ENCODE data around the gene RASGEF1C. TPM values are rescaled to one million over a fixed set of nuclear protein-coding genes. Genes with fewer than 3 reads are reported as not detected.
A peak's percentile ranks its signal among the peaks of the same experiment; 100 is the strongest.
"Not testable (repeated sequence)": the region's sequence is repeated elsewhere in the genome, so short reads cannot be mapped to it uniquely, and the experiment has no call there.

Gene RASGEF1C
- total RNA-seq, 1 experiment from 2014 or later = not detected

- no peaks in the 10 kb centered on the region for H3K36me3 ChIP-seq
- peaks cover 10% of the 10 kb centered on the region for H3K4me1 ChIP-seq (replicated peaks)
- H3K9me3 ChIP-seq (replicated peaks) = no peaks in the 10 kb centered on the region; the same call in 1 of the 2 replicates
- no peak overlapping the region for H3K27ac ChIP-seq
- no peak for DNase-seq (ENCODE audit: low read depth in 1 of 2, low spot score in 2 of 2)
- H3K4me3 ChIP-seq = no peak overlapping the region
- H3K27me3 ChIP-seq (replicated peaks) = peaks cover 62% of the 10 kb centered on the region
Observed at GRCh38 chr5:180128671-180129261, 80.2 kb downstream of the RASGEF1C start.

GRCh38 chr5:180127682-180128670, 81.0 kb downstream of the RASGEF1C start:
- Histone ChIP-seq H3K27me3 (replicated peaks) (peaks cover 57% of the 10 kb centered on the region), H3K9me3 (replicated peaks) (no peaks in the 10 kb centered on the region; the same call in 1 of the 2 replicates), H3K4me1 (replicated peaks) (peaks cover 10% of the 10 kb centered on the region), H3K36me3 (no peaks in the 10 kb centered on the region), H3K27ac (no peak overlapping the region), H3K4me3 (no peak overlapping the region)
- peak in 1 of 2 experiments; percentile 45 for DNase-seq (ENCODE audit: low read depth in 1 of 2, low spot score in 2 of 2)

- Histone ChIP-seq H3K4me1 (replicated peaks) (peaks cover 10% of the 10 kb centered on the region), H3K4me3 (no peak overlapping the region)
- DNase-seq (ENCODE audit: low read depth in 1 of 2, low spot score in 2 of 2) = peak; percentile 28 to 36
Observed at GRCh38 chr5:180126716-180127681, 82.0 kb downstream of the RASGEF1C start.

GRCh38 chr5:180126156-180126555, 82.9 kb downstream of the RASGEF1C start:
- H3K9me3 ChIP-seq (replicated peaks); H3K36me3 ChIP-seq; H3K27ac ChIP-seq; H3K4me3 ChIP-seq; DNase-seq (ENCODE audit: low read depth in 1 of 2, low spot score in 2 of 2): not testable (repeated sequence)
- Histone ChIP-seq H3K27me3 (replicated peaks) (peaks cover 47% of the 10 kb centered on the region), H3K4me1 (replicated peaks) (peaks cover 10% of the 10 kb centered on the region)

More at GRCh38 chr5:180126716-180127681, 82.0 kb downstream of the RASGEF1C start:
- no peaks in the 10 kb centered on the region for H3K36me3 ChIP-seq
- H3K27ac ChIP-seq = no peak overlapping the region
- H3K9me3 ChIP-seq (replicated peaks) = no peaks in the 10 kb centered on the region; the same call in none of the 2 replicates
- peaks cover 52% of the 10 kb centered on the region for H3K27me3 ChIP-seq (replicated peaks)

DNA sequence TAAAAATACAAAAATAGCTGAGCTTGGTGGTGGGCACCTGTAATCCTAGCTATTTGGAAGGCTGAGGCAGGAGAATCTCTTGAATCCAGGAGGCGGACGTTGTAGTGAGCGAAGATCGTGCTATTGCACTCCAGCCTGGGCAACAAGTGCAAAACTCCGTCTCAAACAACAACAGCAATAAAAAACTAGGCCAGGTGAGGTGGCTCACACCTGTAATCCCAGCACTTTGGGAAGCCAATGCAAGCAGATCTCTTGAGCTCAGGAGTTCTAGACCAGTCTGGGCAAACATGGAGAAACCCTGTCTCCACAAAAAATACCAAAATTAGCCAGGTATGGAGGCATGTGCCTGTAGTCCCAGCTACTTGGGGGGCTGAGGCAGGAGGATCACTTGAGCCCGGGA, 84.3 kb downstream of the RASGEF1C start:
- not testable (repeated sequence) for H3K9me3 ChIP-seq (replicated peaks); H3K4me3 ChIP-seq; H3K36me3 ChIP-seq; H3K27ac ChIP-seq
- peak in 1 of 2 experiments; percentile 28 for DNase-seq (ENCODE audit: low read depth in 1 of 2, low spot score in 2 of 2)
- H3K4me1 ChIP-seq (replicated peaks) = peaks cover 10% of the 10 kb centered on the region
- H3K27me3 ChIP-seq (replicated peaks) = peaks cover 33% of the 10 kb centered on the region

DNA sequence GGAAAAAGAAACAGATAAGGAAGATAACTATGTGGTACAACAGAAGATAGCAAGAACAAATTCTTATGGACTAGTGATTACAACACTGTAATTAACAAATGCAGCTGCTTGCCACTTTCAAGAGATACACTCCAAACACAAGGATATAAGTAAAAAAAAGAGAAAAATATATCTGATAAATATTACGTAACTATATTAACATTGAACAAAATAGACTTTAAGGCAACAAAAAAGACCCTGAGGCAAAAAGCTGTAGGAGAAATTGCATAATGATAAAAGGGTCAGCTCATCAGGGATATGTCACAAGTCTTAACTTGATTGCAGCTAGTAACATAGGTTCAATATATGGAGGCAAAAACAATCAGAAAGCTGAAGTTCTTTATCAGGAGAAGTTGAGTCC, 86.1 kb downstream of the RASGEF1C start:
- H3K36me3 ChIP-seq = no peaks in the 10 kb centered on the region
- no peak overlapping the region for H3K27ac ChIP-seq
- H3K4me3 ChIP-seq = no peak overlapping the region
- H3K9me3 ChIP-seq (replicated peaks) = no peaks in the 10 kb centered on the region; the same call in none of the 2 replicates
- DNase-seq (ENCODE audit: low read depth in 1 of 2, low spot score in 2 of 2) = no peak
- H3K27me3 ChIP-seq (replicated peaks) = peaks cover 32% of the 10 kb centered on the region
- H3K4me1 ChIP-seq (replicated peaks) = peaks cover 10% of the 10 kb centered on the region

DNA sequence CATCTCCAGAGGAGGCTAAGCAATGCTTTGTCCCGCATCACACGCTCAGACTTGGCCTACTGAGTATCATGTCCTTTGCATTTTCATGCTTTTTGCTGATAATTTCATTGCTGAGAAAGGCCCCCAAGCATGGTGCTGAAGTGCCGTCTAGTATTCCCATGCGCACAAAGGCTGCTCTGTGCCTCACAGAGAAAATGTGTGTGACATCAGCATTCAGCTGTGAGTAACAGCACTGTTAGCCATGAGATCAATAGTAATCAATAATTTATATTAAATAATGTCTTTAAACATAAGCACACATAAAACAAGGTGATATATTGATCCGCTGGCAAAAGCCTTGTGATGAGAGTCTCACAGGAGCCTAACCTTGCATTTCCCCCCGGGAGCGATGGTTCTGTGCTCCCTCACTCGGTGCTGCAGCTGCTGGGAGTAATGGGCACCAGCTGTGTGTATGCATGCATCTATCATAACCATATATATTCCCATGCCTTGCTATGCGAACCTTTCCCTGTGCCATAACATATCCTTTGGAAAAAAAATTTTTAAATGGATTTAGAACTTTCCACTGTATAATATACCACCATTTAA, 87.1 kb downstream of the RASGEF1C start:
- peaks cover 6% of the 10 kb centered on the region for H3K4me1 ChIP-seq (replicated peaks)
- no peak overlapping the region for H3K4me3 ChIP-seq
- no peaks in the 10 kb centered on the region; the same call in none of the 2 replicates for H3K9me3 ChIP-seq (replicated peaks)
- peak in 1 of 2 experiments; percentile 25 for DNase-seq (ENCODE audit: low read depth in 1 of 2, low spot score in 2 of 2)
- H3K27ac ChIP-seq = no peak overlapping the region
- peaks cover 27% of the 10 kb centered on the region for H3K27me3 ChIP-seq (replicated peaks)
- no peaks in the 10 kb centered on the region for H3K36me3 ChIP-seq

DNA sequence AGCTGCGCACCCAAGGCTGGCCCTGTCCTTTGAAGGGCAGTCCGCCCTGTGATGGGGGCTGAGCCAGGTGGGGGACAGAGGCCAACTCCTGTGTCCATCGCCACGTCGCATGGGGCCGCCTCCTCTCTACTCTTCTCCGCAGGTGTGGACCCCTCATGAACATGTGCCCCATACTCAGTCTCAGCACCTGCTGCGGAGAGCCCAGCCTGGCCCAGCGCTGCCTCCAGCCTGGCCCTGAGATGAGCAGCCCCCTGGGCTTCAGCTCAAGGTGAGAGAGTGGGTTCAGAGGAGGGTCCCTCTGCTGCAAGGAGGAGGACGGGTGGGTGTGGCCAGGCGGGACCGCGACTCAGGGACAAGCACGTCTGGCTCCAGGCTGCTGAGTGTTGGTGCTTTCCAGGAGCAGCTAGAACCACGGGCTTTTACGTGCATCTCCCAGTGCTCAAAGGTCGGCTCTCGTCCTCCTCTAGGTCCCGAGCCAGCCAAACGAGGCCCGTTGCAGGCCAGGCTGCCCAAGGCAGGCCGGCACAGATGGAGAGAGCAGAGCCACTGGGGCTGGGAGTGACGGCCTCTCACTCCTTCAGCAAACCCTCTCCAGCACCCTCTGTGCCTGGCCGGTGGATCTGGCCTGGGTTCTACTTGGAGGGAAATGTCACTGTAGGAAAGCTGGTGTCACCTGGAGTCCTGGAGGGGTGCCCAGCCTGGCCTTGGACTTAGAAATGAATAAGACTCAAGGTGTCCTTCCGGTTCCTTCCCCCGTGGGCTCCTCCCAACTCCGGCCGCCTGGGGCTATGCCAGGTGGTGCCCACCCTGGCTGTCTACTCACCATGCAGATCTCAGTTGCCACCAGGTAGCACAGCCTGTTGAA, 88.5 kb downstream of the RASGEF1C start:
- no peaks in the 10 kb centered on the region for H3K36me3 ChIP-seq
- no peak overlapping the region for H3K27ac ChIP-seq
- H3K9me3 ChIP-seq (replicated peaks) = no peaks in the 10 kb centered on the region; the same call in 1 of the 2 replicates
- H3K4me1 ChIP-seq (replicated peaks) = no peaks in the 10 kb centered on the region
- no peak overlapping the region for H3K4me3 ChIP-seq
- DNase-seq (ENCODE audit: low read depth in 1 of 2, low spot score in 2 of 2) = no peak
- H3K27me3 ChIP-seq (replicated peaks) = peaks cover 14% of the 10 kb centered on the region

- no peak overlapping the region for H3K4me3 ChIP-seq
- no peak for DNase-seq (ENCODE audit: low read depth in 1 of 2, low spot score in 2 of 2)
- no peak overlapping the region for H3K27ac ChIP-seq
- no peaks in the 10 kb centered on the region for H3K4me1 ChIP-seq (replicated peaks)
- no peaks in the 10 kb centered on the region for H3K36me3 ChIP-seq
- no peaks in the 10 kb centered on the region; the same call in 1 of the 2 replicates for H3K9me3 ChIP-seq (replicated peaks)
- H3K27me3 ChIP-seq (replicated peaks) = peaks cover 8% of the 10 kb centered on the region
Observed at GRCh38 chr5:180119903-180120236, 89.1 kb downstream of the RASGEF1C start.

DNA sequence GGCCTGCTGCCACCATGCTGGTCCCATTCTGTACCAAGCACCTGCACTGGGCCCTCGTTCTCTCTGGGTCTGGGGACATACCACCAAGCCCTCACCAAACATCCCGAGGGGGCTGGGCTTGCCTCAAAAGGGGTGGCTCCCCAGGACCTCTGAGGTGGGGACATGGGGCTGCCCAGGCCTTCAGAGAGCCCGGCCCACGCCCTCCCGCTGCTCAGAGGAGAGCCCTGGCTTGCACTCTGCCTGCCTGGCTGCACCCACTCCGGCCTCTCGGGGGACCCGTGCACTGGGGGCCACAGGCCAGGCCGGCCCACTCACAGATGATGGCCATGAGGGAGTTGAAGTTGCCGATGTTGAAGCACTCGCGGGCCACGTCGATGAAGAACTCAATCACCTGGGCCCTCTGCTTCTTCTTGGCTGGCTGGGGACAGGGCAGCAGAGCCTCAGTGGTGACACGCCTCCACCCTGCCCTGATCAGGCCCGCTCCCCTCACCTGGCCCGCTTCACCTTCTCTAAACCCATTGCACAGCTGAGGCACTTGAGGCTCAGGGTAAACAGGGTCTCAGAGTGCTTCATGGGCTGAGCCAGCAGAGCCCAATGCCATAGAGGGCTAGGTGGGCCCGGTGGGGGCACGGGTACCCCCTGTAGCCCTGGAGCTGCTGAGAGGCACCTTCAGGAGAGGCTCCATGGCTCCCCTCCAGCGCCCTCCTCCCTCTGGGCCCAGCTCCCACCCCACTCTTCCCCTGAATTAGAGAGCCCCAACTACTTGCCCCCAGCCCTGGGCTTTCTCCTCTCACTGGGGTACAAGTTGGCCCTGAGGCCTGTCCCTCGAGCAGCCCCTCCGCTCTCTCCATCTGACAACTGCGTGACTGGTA, 89.7 kb downstream of the RASGEF1C start:
- Histone ChIP-seq H3K9me3 (replicated peaks) (no peaks in the 10 kb centered on the region; the same call in 1 of the 2 replicates), H3K36me3 (no peaks in the 10 kb centered on the region), H3K4me1 (replicated peaks) (no peaks in the 10 kb centered on the region), H3K4me3 (no peak overlapping the region), H3K27me3 (replicated peaks) (peaks cover 2% of the 10 kb centered on the region), H3K27ac (no peak overlapping the region)
- no peak for DNase-seq (ENCODE audit: low read depth in 1 of 2, low spot score in 2 of 2)

- Histone ChIP-seq H3K36me3 (no peaks in the 10 kb centered on the region), H3K27ac (no peak overlapping the region), H3K9me3 (replicated peaks) (no peaks in the 10 kb centered on the region; the same call in 1 of the 2 replicates), H3K4me3 (no peak overlapping the region), H3K4me1 (replicated peaks) (no peaks in the 10 kb centered on the region), H3K27me3 (replicated peaks) (no peaks in the 10 kb centered on the region)
- DNase-seq (ENCODE audit: low read depth in 1 of 2, low spot score in 2 of 2) = no peak
Observed at GRCh38 chr5:180118391-180118791, 90.6 kb downstream of the RASGEF1C start.

Data from SJSA1 (cell line).